ENCODE data around the gene CHRM2.

CHRM2 gene

GRCh38 chr7:137032436-137032835, 164.0 kb downstream of the CHRM2 start:
- no peak for DNase-seq (ENCODE audit: extremely low read depth, low read depth)
- no peak for TF ChIP-seq CTCF (IDR thresholded peaks at IDR 0.05; ENCODE audit: low read depth, low read length)

- no peak for DNase-seq (ENCODE audit: extremely low read depth, low read depth)
- no peak for TF ChIP-seq CTCF (IDR thresholded peaks at IDR 0.05; ENCODE audit: low read depth, low read length)
Observed at GRCh38 chr7:137036768-137037167, 168.3 kb downstream of the CHRM2 start.

- DNase-seq (ENCODE audit: extremely low read depth, low read depth), result no peak
- no peak for TF ChIP-seq CTCF (IDR thresholded peaks at IDR 0.05; ENCODE audit: low read depth, low read length)
Observed at GRCh38 chr7:137038706-137039105, 170.3 kb downstream of the CHRM2 start.

- no peak for TF ChIP-seq CTCF (IDR thresholded peaks at IDR 0.05; ENCODE audit: low read depth, low read length)
- no peak for DNase-seq (ENCODE audit: extremely low read depth, low read depth)
Observed at GRCh38 chr7:137040745-137041144, 172.3 kb downstream of the CHRM2 start.

- DNase-seq (ENCODE audit: extremely low read depth, low read depth), result no peak
- TF ChIP-seq CTCF (IDR thresholded peaks at IDR 0.05; ENCODE audit: low read depth, low read length), result no peak
Observed at GRCh38 chr7:137045573-137045972, 177.1 kb downstream of the CHRM2 start.

- no peak for TF ChIP-seq CTCF (IDR thresholded peaks at IDR 0.05; ENCODE audit: low read depth, low read length)
- no peak for DNase-seq (ENCODE audit: extremely low read depth, low read depth)
Observed at GRCh38 chr7:137069249-137069963, 201.0 kb downstream of the CHRM2 start.
